HepG2 (cell line): ENCODE data around the gene MINDY1. TPM values are rescaled to one million over a fixed set of nuclear protein-coding genes. Genes with fewer than 3 reads are reported as not detected.

Experiments
- ATAC-seq: fragments of 200-7000 bp; cut with Tn5 transposase; 3 replicates; pipeline ENCODE4 v1.9.1; 2020; ENCODE audit warnings: mild to moderate bottlenecking, moderate library complexity
- BruUV-seq: library from RNA; stranded (reverse); fragments of 400-500 nt; replicated peaks from 2 replicates; lab custom pipeline; 2021; lab: Mats Ljungman, UMichigan
- CTCF ChIA-PET: fragments of 300-600 bp; formaldehyde crosslinking; extraction: SDS; loops from one replicate; lab custom pipeline; 2021; ENCODE audit warnings: low total read pairs, inconsistent platforms, low intra/inter-chr PET ratio; lab: Yijun Ruan, JAX
- POLR2A ChIA-PET: fragments of 350-600 bp; sonication (Branson Sonifier 250); formaldehyde crosslinking; loops from one replicate; lab custom pipeline; 2020; ENCODE audit warnings: antibody characterized with exemption, inconsistent platforms; lab: Yijun Ruan, JAX
- DNase-seq: peaks from one replicate; pipeline ENCODE4 v3.0.0-alpha.2; 2015; ENCODE audit warnings: low spot score
- FAIRE-seq: peaks from 3 replicates; lab custom pipeline; 2011; peaks lifted over from hg19 to GRCh38; lab: Jason Lieb, UNC
- H2AFZ ChIP-seq: one replicate; pipeline ENCODE4 v1.6.1; 2011; ENCODE audit warnings: low read length, inconsistent platforms
- H3K27ac ChIP-seq: fragments of 300-600 bp; 3 replicates; pipeline ENCODE4 v1.8.0; 2011; ENCODE audit warnings: mixed run types, mild to moderate bottlenecking, mixed read lengths, low read length, inconsistent platforms; ENCODE audit not compliant: insufficient read depth; ENCODE audit errors: extremely low read length
- H3K27me3 ChIP-seq, 2 experiments: fragments of 200-600 bp in 1 of 2; 2 replicates in 1 of 2; 3 replicates in 1 of 2; pipeline versions ENCODE4 v1.6.0 to v1.8.0; 2011; ENCODE audit warnings: low read length in 2 of 2, mild to moderate bottlenecking in 2 of 2, moderate library complexity in 2 of 2, inconsistent platforms in 1 of 2; ENCODE audit not compliant: insufficient read depth in 2 of 2, control insufficient read depth in 1 of 2
- H3K36me3 ChIP-seq, 2 experiments: fragments of 200-600 bp in 1 of 2; replicated peaks in 1 of 2; 2 replicates in 1 of 2; 3 replicates in 1 of 2; pipeline versions ENCODE4 v1.5.1 to v1.8.0; 2011; ENCODE audit warnings: low read length in 2 of 2, inconsistent platforms in 1 of 2; ENCODE audit not compliant: insufficient read depth in 2 of 2, control insufficient read depth in 1 of 2
- H3K4me1 ChIP-seq: 2 replicates; pipeline ENCODE4 v1.5.1; 2012; ENCODE audit warnings: low read length, inconsistent platforms; ENCODE audit not compliant: insufficient read depth
- H3K4me2 ChIP-seq: 2 replicates; pipeline ENCODE4 v1.6.0; 2011; ENCODE audit warnings: low read depth, low read length, inconsistent platforms
- H3K4me3 ChIP-seq, 3 experiments: fragments of 200-600 bp in 1 of 3; sonication (generic), shearing (Covaris generic) in 1 of 3; replicated peaks in 1 of 3; 2 replicates each; pipeline ENCODE4 v1.5.1; 2011 to 2016; ENCODE audit warnings: low read length in 3 of 3, inconsistent platforms in 2 of 3, low read depth in 2 of 3, mild to moderate bottlenecking in 2 of 3, control low read depth in 1 of 3, mixed read lengths in 1 of 3; ENCODE audit not compliant: insufficient read depth in 1 of 3
- H3K79me2 ChIP-seq: one replicate; pipeline ENCODE4 v1.6.1; 2011; ENCODE audit warnings: low read length, inconsistent platforms; ENCODE audit not compliant: insufficient read depth
- H3K9ac ChIP-seq: 2 replicates; pipeline ENCODE4 v1.6.0; 2011; ENCODE audit warnings: mild to moderate bottlenecking, low read depth, low read length, inconsistent platforms; ENCODE audit not compliant: insufficient read depth
- H3K9me3 ChIP-seq: 2 replicates; pipeline ENCODE4 v1.5.1; 2012; ENCODE audit warnings: mild to moderate bottlenecking, low read length
- H4K20me1 ChIP-seq: 2 replicates; pipeline ENCODE4 v1.6.0; 2011; ENCODE audit warnings: inconsistent platforms, mild to moderate bottlenecking, low read length, moderate library complexity; ENCODE audit not compliant: insufficient read depth
- ATM ChIP-seq: fragments of 450-650 bp; IDR thresholded peaks from 2 replicates; pipeline ENCODE4 v1.7.1; 2017; ENCODE audit warnings: mild to moderate bottlenecking, borderline replicate concordance
- CAMTA2 ChIP-seq: sonication (generic); formaldehyde crosslinking; IDR thresholded peaks from 2 replicates; pipeline ENCODE4 v1.4.0; 2020; ENCODE audit warnings: mild to moderate bottlenecking, missing genetic modification reagents, borderline replicate concordance
- CBX1 ChIP-seq: IDR thresholded peaks from one replicate; pipeline ENCODE4 v1.6.1; 2016; ENCODE audit warnings: antibody characterized with exemption, low read depth
- ELF4 ChIP-seq: sonication (generic); formaldehyde crosslinking; IDR thresholded peaks from 2 replicates; pipeline ENCODE4 v1.5.0; 2020; ENCODE audit warnings: missing genetic modification reagents, mild to moderate bottlenecking, moderate library complexity, borderline replicate concordance
- ETV5 ChIP-seq: IDR thresholded peaks from 2 replicates; pipeline ENCODE4 v1.6.1; 2018; ENCODE audit warnings: missing biosample characterization, missing genetic modification reagents, inconsistent platforms, borderline replicate concordance
- HOXA3 ChIP-seq: sonication (generic); formaldehyde crosslinking; IDR thresholded peaks from 2 replicates; pipeline ENCODE4 v1.5.0; 2020; ENCODE audit warnings: missing genetic modification reagents
- SRSF9 ChIP-seq: fragments of 200-400 bp; formaldehyde crosslinking; IDR thresholded peaks from 2 replicates; pipeline ENCODE4 v1.6.1; 2018; ENCODE audit warnings: borderline replicate concordance, mild to moderate bottlenecking, low read depth, low read length; ENCODE audit not compliant: insufficient read depth, poor library complexity, severe bottlenecking
- STAG1 ChIP-seq: sonication (generic); formaldehyde crosslinking; IDR thresholded peaks from 2 replicates; pipeline ENCODE4 v1.4.0; 2020; ENCODE audit warnings: missing genetic modification reagents
- TCF7L2 ChIP-seq: IDR thresholded peaks from 2 replicates; pipeline ENCODE4 v1.6.1; 2011; ENCODE audit warnings: mild to moderate bottlenecking, low read depth, low read length, moderate library complexity
- TEF ChIP-seq: sonication (generic); formaldehyde crosslinking; IDR thresholded peaks from 2 replicates; pipeline ENCODE4 v1.5.0; 2020; ENCODE audit warnings: missing genetic modification reagents
- ZBTB1 ChIP-seq: sonication (generic); formaldehyde crosslinking; IDR thresholded peaks from 2 replicates; pipeline ENCODE4 v1.4.0; 2020; ENCODE audit warnings: missing genetic modification reagents, borderline replicate concordance
- ZMAT5 ChIP-seq: sonication (generic); formaldehyde crosslinking; IDR thresholded peaks from 2 replicates; pipeline ENCODE4 v1.5.0; 2020; ENCODE audit warnings: mild to moderate bottlenecking, low read depth, missing genetic modification reagents, borderline replicate concordance
- ZNF691 ChIP-seq: sonication (generic); formaldehyde crosslinking; IDR thresholded peaks from 2 replicates; pipeline ENCODE4 v1.4.0; 2020; ENCODE audit warnings: missing genetic modification reagents, low read depth, mild to moderate bottlenecking, borderline replicate concordance
- ZNF710 ChIP-seq: sonication (generic); formaldehyde crosslinking; IDR thresholded peaks from 2 replicates; pipeline ENCODE4 v1.5.0; 2020; ENCODE audit warnings: mild to moderate bottlenecking, missing genetic modification reagents, borderline replicate concordance
- WGBS: methylation state at CpG from one replicate; pipeline ENCODE4 v1.1.6; 2017; ENCODE audit warnings: low lambda C conversion rate; 5-methylcytosine and 5-hydroxymethylcytosine counted together
- in situ Hi-C: cut with HindIII; loops from 2 replicates; pipeline ENCODE4 v1.10.0; 2017; ENCODE audit warnings: low pct_unique_long_range_greater_than_20kb; ENCODE audit not compliant: extremely low pct_ligation_motif_present
- intact Hi-C: fragments of 100-400 bp; cut with micrococcal nuclease; formaldehyde crosslinking; loops from one replicate; pipeline ENCODE4 v1.10.0; 2022; ENCODE audit not compliant: unreplicated experiment
- polyA plus RNA-seq, 8 experiments: library from polyadenylated mRNA; depleted of rRNA in 3 of 8; stranded (reverse) in 7 of 8; unstranded in 1 of 8; fragments of >200 nt; fragmentation: Illumina TruSeq in 4 of 8; extraction: Trizol in 4 of 8; gene quantifications; 2 replicates each; pipeline versions ENCODE4 v1.2.1 to v1.2.3, GENCODE V29; 2011 to 2016; ENCODE audit warnings: low read depth in 4 of 8, missing spikeins in 1 of 8, mixed read lengths in 1 of 8; ENCODE audit not compliant: insufficient read depth in 1 of 8
- total RNA-seq, 5 experiments: library from RNA; depleted of rRNA; stranded (reverse); fragments of >200 nt; fragmentation: Illumina TruSeq; extraction: Trizol; gene quantifications; 2 replicates each; pipeline ENCODE4 v1.2.3, GENCODE V29; 2016; ENCODE audit warnings: low read depth in 1 of 5

Gene MINDY1
- total and polyA plus RNA-seq, 2 of the 13 experiments (the other 11 are each of a cell fraction or from before 2014, with no cell fraction given) = 11.1 to 15.0 TPM

- POLR2A ChIA-PET = no interaction called here
- no TSS peak for BruUV-seq
- no peak overlapping the region for H3K4me2 ChIP-seq
- peaks cover 8 to 47% of the 10 kb centered on the region in 2 experiments; a peak in 4 of 5 replicates for H3K36me3 ChIP-seq
- H3K79me2 ChIP-seq = no peaks in the 10 kb centered on the region
- CTCF ChIA-PET = no interaction called here
- intact Hi-C loops = no loop called here
- H3K27me3 ChIP-seq = no peaks in the 10 kb centered on the region
- DNase-seq (no peak), FAIRE-seq (no peak)
- no peaks in the 10 kb centered on the region for H4K20me1 ChIP-seq
- no peak overlapping the region for H2AFZ ChIP-seq
- no peak for TF ChIP-seq CAMTA2 (CRISPR knock-in tag)
- no peak for TF ChIP-seq ATM
- TF ChIP-seq, all 625 proteins: peak for 0
- no peak overlapping the region for H3K9ac ChIP-seq
- WGBS = 97% methylated on average over 8 of the region's 8 CpGs
- no peaks in the 10 kb centered on the region for H3K9me3 ChIP-seq
- in situ Hi-C loops = no loop called here
- no peak overlapping the region for H3K4me3 ChIP-seq
- H3K27ac ChIP-seq = no peak overlapping the region
- H3K4me1 ChIP-seq = no peaks in the 10 kb centered on the region
- ATAC-seq = no peak
Observed at GRCh38 chr1:151032164-151032563, 25.5 kb upstream of the MINDY1 start.

- CTCF ChIA-PET = no interaction called here
- intact Hi-C loops = no loop called here
- H3K9ac ChIP-seq = no peak overlapping the region
- H3K79me2 ChIP-seq = no peaks in the 10 kb centered on the region
- H3K4me1 ChIP-seq = no peaks in the 10 kb centered on the region
- ATAC-seq (no peak), DNase-seq (no peak), FAIRE-seq (no peak)
- no peaks in the 10 kb centered on the region for H3K9me3 ChIP-seq
- in situ Hi-C loops = no loop called here
- H2AFZ ChIP-seq = no peak overlapping the region
- BruUV-seq = no TSS peak
- H3K27me3 ChIP-seq = no peaks in the 10 kb centered on the region
- no peaks in the 10 kb centered on the region for H4K20me1 ChIP-seq
- no peak overlapping the region for H3K4me3 ChIP-seq
- H3K36me3 ChIP-seq = peaks cover 10 to 52% of the 10 kb centered on the region in 2 experiments
- H3K27ac ChIP-seq = no peak overlapping the region
- POLR2A ChIA-PET = no interaction called here
- H3K4me2 ChIP-seq = no peak overlapping the region
- TF ChIP-seq SRSF9 (no peak), STAG1 (CRISPR knock-in tag) (no peak), HOXA3 (no peak), ZMAT5 (CRISPR knock-in tag) (no peak), ZBTB1 (CRISPR knock-in tag) (no peak), ETV5 (CRISPR knock-in tag) (no peak), ELF4 (CRISPR knock-in tag) (no peak), TCF7L2 (no peak), TEF (CRISPR knock-in tag) (no peak), ZNF691 (CRISPR knock-in tag) (no peak), CBX1 (no peak), ZNF710 (CRISPR knock-in tag) (no peak)
Observed at GRCh38 chr1:151026460-151026859, 19.8 kb upstream of the MINDY1 start.
